HFFc6 (cell line): ENCODE results near the gene TTC21B. TPM values are rescaled to one million over a fixed set of nuclear protein-coding genes. Genes with fewer than 3 reads are reported as not detected.

Source experiments
- DNase-seq: peaks from one replicate; pipeline ENCODE4 v3.0.0-alpha.2; 2018
- H3K27ac Mint-ChIP-seq: 2 replicates; pipeline ENCODE4 v1.8.0; 2020; ENCODE audit warnings: mild to moderate bottlenecking, mixed read lengths
- H3K27me3 Mint-ChIP-seq: 2 replicates; pipeline ENCODE4 v1.8.0; 2021; ENCODE audit warnings: mild to moderate bottlenecking, moderate library complexity, mixed read lengths; ENCODE audit not compliant: insufficient read depth
- H3K36me3 Mint-ChIP-seq: 2 replicates; pipeline ENCODE4 v1.8.0; 2021; ENCODE audit warnings: low read depth, mixed read lengths
- H3K4me1 Mint-ChIP-seq: 2 replicates; pipeline ENCODE4 v1.8.0; 2020; ENCODE audit warnings: low read depth, mixed read lengths
- H3K4me3 Mint-ChIP-seq: 2 replicates; pipeline ENCODE4 v1.8.0; 2020; ENCODE audit warnings: mild to moderate bottlenecking, moderate library complexity, mixed read lengths
- H3K9me3 Mint-ChIP-seq: 2 replicates; pipeline ENCODE4 v1.8.0; 2020; ENCODE audit warnings: mild to moderate bottlenecking, mixed read lengths
- CTCF ChIP-seq: fragments of 200-600 bp; sonication (generic); IDR thresholded peaks from 2 replicates; pipeline ENCODE4 v1.5.0; 2021; ENCODE audit warnings: antibody characterized with exemption, mild to moderate bottlenecking
- total RNA-seq, 6 experiments: library from RNA; stranded (reverse); fragmentation: NEBNext Ultra II Directional; extraction: Animal tissue kit (Norgen Biotek cat#: 25700); gene quantifications; 2 replicates in 1 of 6; 3 replicates in 5 of 6; pipeline ENCODE4 v1.2.3, GENCODE V29; 2021

TTC21B gene
- total RNA-seq, 6 experiments from 2014 or later: 9.4 to 13.0 (median 10.2) TPM

- Mint-ChIP-seq H3K27me3 (no peaks in the 10 kb centered on the region), H3K4me3 (no peak overlapping the region), H3K4me1 (peaks cover 6% of the 10 kb centered on the region), H3K9me3 (0 out of 2 replicates have a peak, but pooled peaks cover 3% of the 10 kb centered on the region), H3K27ac (no peak overlapping the region), H3K36me3 (no peaks in the 10 kb centered on the region)
- no peak for TF ChIP-seq CTCF
- no peak for DNase-seq
These were observed 125.7 kb downstream of the TTC21B start for GRCh38 chr2:165827921-165828276.

GRCh38 chr2:165827016-165827920 is 126.3 kb downstream of the TTC21B start:
- H3K27me3 Mint-ChIP-seq: no peaks in the 10 kb centered on the region
- H3K36me3 Mint-ChIP-seq: no peaks in the 10 kb centered on the region
- TF ChIP-seq CTCF: no peak
- H3K27ac Mint-ChIP-seq: no peak overlapping the region
- no peaks in the 10 kb centered on the region for H3K4me1 Mint-ChIP-seq
- H3K9me3 Mint-ChIP-seq: 0 out of 2 replicates have a peak, but pooled peaks cover 3% of the 10 kb centered on the region
- no peak for DNase-seq
- H3K4me3 Mint-ChIP-seq: no peak overlapping the region

GRCh38 chr2:165825041-165825440 is 128.5 kb downstream of the TTC21B start:
- no peaks in the 10 kb centered on the region for H3K4me1 Mint-ChIP-seq
- DNase-seq: no peak
- H3K9me3 Mint-ChIP-seq: no peaks in the 10 kb centered on the region
- H3K27me3 Mint-ChIP-seq: no peaks in the 10 kb centered on the region
- no peak overlapping the region for H3K4me3 Mint-ChIP-seq
- no peak overlapping the region for H3K27ac Mint-ChIP-seq
- no peaks in the 10 kb centered on the region for H3K36me3 Mint-ChIP-seq
- TF ChIP-seq CTCF: no peak

Other genes with a start within 250 kb of the TTC21B start
- 1 to 10 TPM in 3 of 6 experiments, under 1 TPM in 3; 0.28 to 1.7 (median 0.82) TPM for gene GALNT3, start 159.5 kb downstream of the TTC21B start, total RNA-seq
- gene SCN1A, start 174.2 kb upstream of the TTC21B start, total RNA-seq: not detected